Astrocyte (in vitro differentiated cells and primary cell): Measurements from ENCODE around the gene GREB1L. TPM values are rescaled to one million over a fixed set of nuclear protein-coding genes. Genes with fewer than 3 reads are reported as not detected.
A peak's percentile ranks its signal among the peaks of the same experiment; 100 is the strongest.

Experiments
- DNase-seq: peaks from one replicate; pipeline ENCODE4 v3.0.0-alpha.2; 2010; ENCODE audit warnings: low read depth
- FAIRE-seq: peaks from 2 replicates; lab custom pipeline; 2011; peaks lifted over from hg19 to GRCh38; lab: Jason Lieb, UNC
- H2AFZ ChIP-seq: 2 replicates; pipeline ENCODE4 v1.6.0; 2012; ENCODE audit warnings: low read depth, low read length, inconsistent platforms
- H3K27ac ChIP-seq: 2 replicates; pipeline ENCODE4 v1.5.1; 2011; ENCODE audit warnings: low read depth, low read length, inconsistent platforms
- H3K27me3 ChIP-seq: 2 replicates; pipeline ENCODE4 v1.6.0; 2011; ENCODE audit warnings: low read length, inconsistent platforms; ENCODE audit not compliant: insufficient read depth
- H3K36me3 ChIP-seq: 2 replicates; pipeline ENCODE4 v1.5.1; 2011; ENCODE audit warnings: low read length, inconsistent platforms; ENCODE audit not compliant: insufficient read depth
- H3K4me1 ChIP-seq: 2 replicates; pipeline ENCODE4 v1.5.1; 2011; ENCODE audit warnings: low read length, inconsistent platforms; ENCODE audit not compliant: insufficient read depth
- H3K4me2 ChIP-seq: 2 replicates; pipeline ENCODE4 v1.6.0; 2012; ENCODE audit warnings: low read length, inconsistent platforms
- H3K4me3 ChIP-seq: 2 replicates; pipeline ENCODE4 v1.5.1; 2011; ENCODE audit warnings: low read depth, mild to moderate bottlenecking, low read length, inconsistent platforms; ENCODE audit not compliant: insufficient read depth
- H3K79me2 ChIP-seq: 2 replicates; pipeline ENCODE4 v1.6.0; 2012; ENCODE audit warnings: mild to moderate bottlenecking, low read length, inconsistent platforms; ENCODE audit not compliant: insufficient read depth
- H3K9ac ChIP-seq: 2 replicates; pipeline ENCODE4 v1.6.0; 2012; ENCODE audit warnings: mild to moderate bottlenecking, low read length, inconsistent platforms
- H3K9me3 ChIP-seq: 2 replicates; pipeline ENCODE4 v1.5.1; 2012; ENCODE audit warnings: low read depth, mild to moderate bottlenecking, low read length, inconsistent platforms; ENCODE audit not compliant: insufficient read depth
- H4K20me1 ChIP-seq: 2 replicates; pipeline ENCODE4 v1.6.0; 2012; ENCODE audit warnings: low read length, inconsistent platforms; ENCODE audit not compliant: insufficient read depth
- H3K27ac Mint-ChIP-seq: one replicate; pipeline ENCODE4 v1.8.0; 2021; ENCODE audit warnings: mild to moderate bottlenecking, mixed read lengths; ENCODE audit not compliant: unreplicated experiment
- H3K27me3 Mint-ChIP-seq: one replicate; pipeline ENCODE4 v1.8.0; 2021; ENCODE audit warnings: low read depth, mixed read lengths; ENCODE audit not compliant: unreplicated experiment
- H3K36me3 Mint-ChIP-seq: one replicate; pipeline ENCODE4 v1.8.0; 2021; ENCODE audit warnings: low read depth, mixed read lengths; ENCODE audit not compliant: unreplicated experiment
- H3K4me1 Mint-ChIP-seq: one replicate; pipeline ENCODE4 v1.8.0; 2021; ENCODE audit warnings: low read depth, mixed read lengths; ENCODE audit not compliant: unreplicated experiment
- H3K4me3 Mint-ChIP-seq: one replicate; pipeline ENCODE4 v1.8.0; 2021; ENCODE audit warnings: mild to moderate bottlenecking, moderate library complexity, mixed read lengths; ENCODE audit not compliant: unreplicated experiment
- H3K9me3 Mint-ChIP-seq: one replicate; pipeline ENCODE4 v1.8.0; 2021; ENCODE audit warnings: mild to moderate bottlenecking, mixed read lengths; ENCODE audit not compliant: unreplicated experiment
- EZH2 ChIP-seq: IDR thresholded peaks from 2 replicates; pipeline ENCODE4 v1.6.1; 2012; ENCODE audit warnings: mild to moderate bottlenecking, low read length, inconsistent platforms; ENCODE audit not compliant: insufficient read depth
- total RNA-seq: library from RNA; stranded (reverse); gene quantifications from 2 replicates; pipeline ENCODE4 v1.2.1, GENCODE V29; 2021
- TF ChIP-seq, protein P1 (sequence below): IDR thresholded peaks from 2 replicates; pipeline ENCODE4 v1.5.1; 2011; ENCODE audit warnings: low read depth, mild to moderate bottlenecking, inconsistent platforms, low read length, moderate library complexity; ENCODE audit not compliant: insufficient read depth

GREB1L gene
- total RNA-seq, 1 donor from 2014 or later: 16.2 TPM

DNA sequence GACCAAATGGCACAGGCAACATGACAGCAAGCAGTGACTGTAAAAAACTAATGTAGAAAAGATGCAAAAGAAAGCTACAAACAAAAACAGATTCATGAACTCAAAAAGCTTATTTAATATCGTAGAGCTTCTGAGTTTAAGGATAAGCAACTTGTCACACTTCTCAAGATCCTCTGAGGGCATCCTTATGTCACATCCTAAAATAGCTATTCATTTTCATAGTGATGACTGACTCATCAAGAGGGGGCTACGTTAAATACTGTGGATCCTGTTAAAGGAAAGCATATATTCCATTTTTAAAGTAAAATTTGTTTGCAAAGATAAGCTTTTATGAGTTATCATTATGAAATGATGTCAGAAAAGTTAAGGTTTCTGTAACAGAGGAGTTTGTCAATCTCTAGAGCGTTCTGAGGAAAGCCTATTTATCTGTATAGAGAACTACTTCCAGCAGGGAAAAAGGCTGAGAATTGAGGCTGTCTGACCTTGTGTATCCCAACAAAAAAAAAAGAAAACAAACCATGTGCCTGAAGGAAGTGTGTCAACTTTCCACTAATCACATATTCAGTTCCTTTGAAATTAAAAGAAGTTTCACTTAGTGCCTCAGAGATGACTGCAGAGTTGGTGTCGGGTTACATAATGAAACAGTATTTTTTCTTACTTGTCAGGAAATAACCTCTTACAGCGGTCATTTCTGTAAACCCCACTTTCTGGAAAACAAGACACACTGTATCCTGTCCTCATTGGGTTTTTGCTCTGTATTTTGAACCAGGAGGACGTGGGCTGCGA lies 243.0 kb downstream of the GREB1L start:
- Mint-ChIP-seq H3K27ac (no peak overlapping the region), H3K27me3 (no peaks in the 10 kb centered on the region), H3K36me3 (no peaks in the 10 kb centered on the region), H3K4me1 (peaks cover 12% of the 10 kb centered on the region), H3K4me3 (no peak overlapping the region), H3K9me3 (no peaks in the 10 kb centered on the region)
- Histone ChIP-seq H2AFZ (no peak overlapping the region), H3K79me2 (no peaks in the 10 kb centered on the region), H3K4me3 (no peak overlapping the region), H3K27me3 (no peaks in the 10 kb centered on the region), H3K4me2 (peak overlapping the region; percentile 33), H3K27ac (peak overlapping the region; percentile 9), H3K9me3 (no peaks in the 10 kb centered on the region), H3K4me1 (peaks cover 11% of the 10 kb centered on the region), H3K36me3 (no peaks in the 10 kb centered on the region), H3K9ac (no peak overlapping the region), H4K20me1 (no peaks in the 10 kb centered on the region)
- peak; percentile 35 for DNase-seq
- TF ChIP-seq, protein P1, sequence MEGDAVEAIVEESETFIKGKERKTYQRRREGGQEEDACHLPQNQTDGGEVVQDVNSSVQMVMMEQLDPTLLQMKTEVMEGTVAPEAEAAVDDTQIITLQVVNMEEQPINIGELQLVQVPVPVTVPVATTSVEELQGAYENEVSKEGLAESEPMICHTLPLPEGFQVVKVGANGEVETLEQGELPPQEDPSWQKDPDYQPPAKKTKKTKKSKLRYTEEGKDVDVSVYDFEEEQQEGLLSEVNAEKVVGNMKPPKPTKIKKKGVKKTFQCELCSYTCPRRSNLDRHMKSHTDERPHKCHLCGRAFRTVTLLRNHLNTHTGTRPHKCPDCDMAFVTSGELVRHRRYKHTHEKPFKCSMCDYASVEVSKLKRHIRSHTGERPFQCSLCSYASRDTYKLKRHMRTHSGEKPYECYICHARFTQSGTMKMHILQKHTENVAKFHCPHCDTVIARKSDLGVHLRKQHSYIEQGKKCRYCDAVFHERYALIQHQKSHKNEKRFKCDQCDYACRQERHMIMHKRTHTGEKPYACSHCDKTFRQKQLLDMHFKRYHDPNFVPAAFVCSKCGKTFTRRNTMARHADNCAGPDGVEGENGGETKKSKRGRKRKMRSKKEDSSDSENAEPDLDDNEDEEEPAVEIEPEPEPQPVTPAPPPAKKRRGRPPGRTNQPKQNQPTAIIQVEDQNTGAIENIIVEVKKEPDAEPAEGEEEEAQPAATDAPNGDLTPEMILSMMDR: no peak
- no peak for TF ChIP-seq EZH2
- no peak for FAIRE-seq

DNA sequence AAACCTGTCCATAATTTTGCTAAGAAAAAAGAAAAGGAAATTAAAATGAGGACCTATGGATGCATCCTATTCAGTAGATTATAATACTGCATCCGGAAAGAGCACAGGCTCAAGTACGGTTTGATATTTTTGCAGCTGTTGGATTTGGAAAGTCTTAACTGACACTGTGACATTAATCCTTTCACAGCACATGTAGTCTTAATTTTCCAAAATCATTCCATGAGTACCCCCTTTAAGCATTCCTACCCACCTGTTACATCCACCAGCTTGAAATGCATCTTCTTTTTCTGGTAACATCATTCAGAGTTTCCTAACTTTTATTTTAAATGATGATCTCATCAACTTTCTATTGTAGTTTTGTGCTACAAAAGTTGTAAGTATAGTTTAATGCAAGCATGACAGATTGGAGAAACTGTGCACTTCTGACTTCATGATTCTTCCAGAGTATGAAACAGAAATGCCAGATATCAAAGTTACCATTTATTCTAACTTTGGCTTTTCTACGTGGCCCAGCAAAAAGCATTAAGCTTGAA lies 244.9 kb downstream of the GREB1L start:
- FAIRE-seq (no peak), DNase-seq (no peak)
- TF ChIP-seq, protein P1: no peak
- TF ChIP-seq EZH2: no peak
- Histone ChIP-seq H3K4me1 (peaks cover 11% of the 10 kb centered on the region), H3K36me3 (no peaks in the 10 kb centered on the region), H3K4me3 (no peak overlapping the region), H3K27me3 (no peaks in the 10 kb centered on the region), H3K79me2 (no peaks in the 10 kb centered on the region), H2AFZ (no peak overlapping the region), H3K4me2 (no peak overlapping the region), H3K27ac (no peak overlapping the region), H4K20me1 (no peaks in the 10 kb centered on the region), H3K9me3 (no peaks in the 10 kb centered on the region), H3K9ac (no peak overlapping the region)
- H3K4me1 Mint-ChIP-seq: peaks cover 15% of the 10 kb centered on the region
- no peaks in the 10 kb centered on the region for H3K9me3 Mint-ChIP-seq
- H3K36me3 Mint-ChIP-seq: no peaks in the 10 kb centered on the region
- no peaks in the 10 kb centered on the region for H3K27me3 Mint-ChIP-seq
- no peak overlapping the region for H3K27ac Mint-ChIP-seq
- no peak overlapping the region for H3K4me3 Mint-ChIP-seq
